Measurements from ENCODE around the gene TMEM178B. TPM values are rescaled to one million over a fixed set of nuclear protein-coding genes. Genes with fewer than 3 reads are reported as not detected.

The TMEM178B gene
- total and polyA plus RNA-seq, 10 of the 15 experiments (the other 5 are each of a cell fraction or from before 2014, with no cell fraction given): 0.01 to 1.1 (median 0.04) TPM; not detected in 2

DNA sequence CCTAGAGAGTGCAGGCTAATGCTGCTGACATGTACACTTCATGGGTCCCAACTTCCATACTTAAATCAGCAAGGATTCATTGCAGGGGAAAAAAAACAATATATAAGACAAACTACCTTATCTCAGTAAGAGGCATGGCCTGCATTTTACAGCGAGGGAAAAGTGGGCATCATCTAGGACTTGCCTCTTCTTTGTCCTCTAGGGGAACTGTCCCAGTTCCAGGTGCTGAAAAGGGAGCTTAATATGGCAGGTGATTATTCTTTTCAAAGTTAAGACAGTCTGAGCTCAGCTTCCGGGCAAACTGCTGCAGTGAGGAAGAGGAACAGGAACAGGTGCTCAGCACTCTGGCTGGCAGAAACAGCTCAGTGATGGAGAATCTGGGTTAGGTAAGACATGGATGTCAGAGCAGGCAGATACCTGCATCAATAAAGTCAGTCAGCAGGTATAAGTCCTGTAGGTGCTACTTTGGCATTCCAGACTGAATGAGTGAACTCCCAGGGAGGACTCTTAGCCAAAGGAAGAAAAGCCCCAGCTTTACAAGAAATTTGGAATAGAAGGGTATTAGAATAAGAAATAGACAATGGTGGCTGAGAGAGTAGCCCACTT, 147.2 kb downstream of the TMEM178B start:
- CTCF ChIA-PET: interaction anchor here (1.0 to 8.3 kb wide), 5 partner anchors 206 to 547 kb away, joined by 3 to 34 read pairs (median 4); partner anchors contain the start of gene MRPS33
- SMC1A ChIA-PET (ENCODE audit: uncharacterized antibody, unreplicated experiment): interaction anchor here (0.8 to 3.3 kb wide), 3 partner anchors 149 to 410 kb away, joined by 4 to 10 read pairs (median 9); no protein-coding TSS in a partner anchor
- H3K4me2 ChIP-seq (ENCODE audit: control insufficient read depth, insufficient read depth): no peak overlapping the region
- RAD21 ChIA-PET (ENCODE audit: unreplicated experiment): interaction anchor here (0.5 to 2.6 kb wide), 2 partner anchors 105 to 410 kb away, joined by 3 to 8 read pairs; no protein-coding TSS in a partner anchor
- no peaks in the 10 kb centered on the region for H3K9me3 ChIP-seq (replicated peaks; ENCODE audit: control insufficient read depth, insufficient read depth, low read length)
- H3K27me3 ChIP-seq (replicated peaks in 1 of 2; ENCODE audit: control insufficient read depth in 2 of 2, insufficient read depth in 2 of 2, low read length in 1 of 2): no peaks in the 10 kb centered on the region; a peak in 1 of 4 replicates
- H3K4me3 ChIP-seq: no peak overlapping the region
- no peak overlapping the region for H3K27ac ChIP-seq (ENCODE audit: control insufficient read depth, insufficient read depth)
- 3% methylated on average over 2 of the region's 2 CpGs for WGBS (ENCODE audit: insufficient coverage, insufficient replicate concordance, low lambda C conversion rate, missing lambda C conversion rate)
- H3K4me1 ChIP-seq (ENCODE audit: control insufficient read depth, insufficient read depth, low read length): peaks cover 4% of the 10 kb centered on the region; the same call in 1 of the 2 replicates
- H3K36me3 ChIP-seq (ENCODE audit: control insufficient read depth in 2 of 2, insufficient read depth in 2 of 2, low read length in 1 of 2): no peaks in the 10 kb centered on the region
- no peak for DNase-seq (ENCODE audit: low read depth, low spot score)
- H3K9ac ChIP-seq (ENCODE audit: control insufficient read depth, insufficient read depth, low read length): no peak overlapping the region
- TF ChIP-seq, protein P1, sequence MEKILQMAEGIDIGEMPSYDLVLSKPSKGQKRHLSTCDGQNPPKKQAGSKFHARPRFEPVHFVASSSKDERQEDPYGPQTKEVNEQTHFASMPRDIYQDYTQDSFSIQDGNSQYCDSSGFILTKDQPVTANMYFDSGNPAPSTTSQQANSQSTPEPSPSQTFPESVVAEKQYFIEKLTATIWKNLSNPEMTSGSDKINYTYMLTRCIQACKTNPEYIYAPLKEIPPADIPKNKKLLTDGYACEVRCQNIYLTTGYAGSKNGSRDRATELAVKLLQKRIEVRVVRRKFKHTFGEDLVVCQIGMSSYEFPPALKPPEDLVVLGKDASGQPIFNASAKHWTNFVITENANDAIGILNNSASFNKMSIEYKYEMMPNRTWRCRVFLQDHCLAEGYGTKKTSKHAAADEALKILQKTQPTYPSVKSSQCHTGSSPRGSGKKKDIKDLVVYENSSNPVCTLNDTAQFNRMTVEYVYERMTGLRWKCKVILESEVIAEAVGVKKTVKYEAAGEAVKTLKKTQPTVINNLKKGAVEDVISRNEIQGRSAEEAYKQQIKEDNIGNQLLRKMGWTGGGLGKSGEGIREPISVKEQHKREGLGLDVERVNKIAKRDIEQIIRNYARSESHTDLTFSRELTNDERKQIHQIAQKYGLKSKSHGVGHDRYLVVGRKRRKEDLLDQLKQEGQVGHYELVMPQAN (conservative IDR thresholded peaks at IDR 0.05): no peak
- TF ChIP-seq, protein P2, sequence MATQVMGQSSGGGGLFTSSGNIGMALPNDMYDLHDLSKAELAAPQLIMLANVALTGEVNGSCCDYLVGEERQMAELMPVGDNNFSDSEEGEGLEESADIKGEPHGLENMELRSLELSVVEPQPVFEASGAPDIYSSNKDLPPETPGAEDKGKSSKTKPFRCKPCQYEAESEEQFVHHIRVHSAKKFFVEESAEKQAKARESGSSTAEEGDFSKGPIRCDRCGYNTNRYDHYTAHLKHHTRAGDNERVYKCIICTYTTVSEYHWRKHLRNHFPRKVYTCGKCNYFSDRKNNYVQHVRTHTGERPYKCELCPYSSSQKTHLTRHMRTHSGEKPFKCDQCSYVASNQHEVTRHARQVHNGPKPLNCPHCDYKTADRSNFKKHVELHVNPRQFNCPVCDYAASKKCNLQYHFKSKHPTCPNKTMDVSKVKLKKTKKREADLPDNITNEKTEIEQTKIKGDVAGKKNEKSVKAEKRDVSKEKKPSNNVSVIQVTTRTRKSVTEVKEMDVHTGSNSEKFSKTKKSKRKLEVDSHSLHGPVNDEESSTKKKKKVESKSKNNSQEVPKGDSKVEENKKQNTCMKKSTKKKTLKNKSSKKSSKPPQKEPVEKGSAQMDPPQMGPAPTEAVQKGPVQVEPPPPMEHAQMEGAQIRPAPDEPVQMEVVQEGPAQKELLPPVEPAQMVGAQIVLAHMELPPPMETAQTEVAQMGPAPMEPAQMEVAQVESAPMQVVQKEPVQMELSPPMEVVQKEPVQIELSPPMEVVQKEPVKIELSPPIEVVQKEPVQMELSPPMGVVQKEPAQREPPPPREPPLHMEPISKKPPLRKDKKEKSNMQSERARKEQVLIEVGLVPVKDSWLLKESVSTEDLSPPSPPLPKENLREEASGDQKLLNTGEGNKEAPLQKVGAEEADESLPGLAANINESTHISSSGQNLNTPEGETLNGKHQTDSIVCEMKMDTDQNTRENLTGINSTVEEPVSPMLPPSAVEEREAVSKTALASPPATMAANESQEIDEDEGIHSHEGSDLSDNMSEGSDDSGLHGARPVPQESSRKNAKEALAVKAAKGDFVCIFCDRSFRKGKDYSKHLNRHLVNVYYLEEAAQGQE (IDR thresholded peaks at IDR 0.05; ENCODE audit: low read depth, low read length): peak; percentile 84
- intact Hi-C loops (cut with micrococcal nuclease; ENCODE audit: unreplicated experiment): loop anchor here (5.0 to 10.0 kb wide), 4 partner anchors 149 to 414 kb away; partner anchors contain the start of genes MRPS33 and TMEM178B
- no peak for FAIRE-seq
- BruUV-seq (replicated peaks): no TSS peak
- no peaks in the 10 kb centered on the region for H3K79me2 ChIP-seq (ENCODE audit: control insufficient read depth, insufficient read depth, low read length)
- ATAC-seq: peak; percentile 41; the same call in 1 of the 3 replicates
- POLR2A ChIA-PET: no interaction called here
- H4K20me1 ChIP-seq (ENCODE audit: control insufficient read depth, insufficient read depth): no peaks in the 10 kb centered on the region
- no peak overlapping the region for H2AFZ ChIP-seq (ENCODE audit: control insufficient read depth, low read depth, low read length)
- in situ Hi-C loops (cut with MboI): loop anchor here (25.0 kb wide), 1 partner anchor 409 kb away; no protein-coding TSS in a partner anchor

Data from GM12878 (cell line).